HepG2 (cell line): ENCODE measurements around the gene H3-3A. TPM values are rescaled to one million over a fixed set of nuclear protein-coding genes. Genes with fewer than 3 reads are reported as not detected.

ENCODE experiments used
- ATAC-seq: fragments of 200-7000 bp; cut with Tn5 transposase; 3 replicates; pipeline ENCODE4 v1.9.1; 2020; ENCODE audit warnings: mild to moderate bottlenecking, moderate library complexity
- BruUV-seq: library from RNA; stranded (reverse); fragments of 400-500 nt; replicated peaks from 2 replicates; lab custom pipeline; 2021; lab: Mats Ljungman, UMichigan
- CTCF ChIA-PET: fragments of 300-600 bp; formaldehyde crosslinking; extraction: SDS; loops from one replicate; lab custom pipeline; 2021; ENCODE audit warnings: low total read pairs, inconsistent platforms, low intra/inter-chr PET ratio; lab: Yijun Ruan, JAX
- POLR2A ChIA-PET: fragments of 350-600 bp; sonication (Branson Sonifier 250); formaldehyde crosslinking; loops from one replicate; lab custom pipeline; 2020; ENCODE audit warnings: antibody characterized with exemption, inconsistent platforms; lab: Yijun Ruan, JAX
- DNase-seq: peaks from one replicate; pipeline ENCODE4 v3.0.0-alpha.2; 2015; ENCODE audit warnings: low spot score
- FAIRE-seq: peaks from 3 replicates; lab custom pipeline; 2011; peaks lifted over from hg19 to GRCh38; lab: Jason Lieb, UNC
- H2AFZ ChIP-seq: one replicate; pipeline ENCODE4 v1.6.1; 2011; ENCODE audit warnings: low read length, inconsistent platforms
- H3K27ac ChIP-seq: fragments of 300-600 bp; 3 replicates; pipeline ENCODE4 v1.8.0; 2011; ENCODE audit warnings: mixed run types, mild to moderate bottlenecking, mixed read lengths, low read length, inconsistent platforms; ENCODE audit not compliant: insufficient read depth; ENCODE audit errors: extremely low read length
- H3K27me3 ChIP-seq, 2 experiments: fragments of 200-600 bp in 1 of 2; 2 replicates in 1 of 2; 3 replicates in 1 of 2; pipeline versions ENCODE4 v1.6.0 to v1.8.0; 2011; ENCODE audit warnings: low read length in 2 of 2, mild to moderate bottlenecking in 2 of 2, moderate library complexity in 2 of 2, inconsistent platforms in 1 of 2; ENCODE audit not compliant: insufficient read depth in 2 of 2, control insufficient read depth in 1 of 2
- H3K36me3 ChIP-seq, 2 experiments: fragments of 200-600 bp in 1 of 2; replicated peaks in 1 of 2; 2 replicates in 1 of 2; 3 replicates in 1 of 2; pipeline versions ENCODE4 v1.5.1 to v1.8.0; 2011; ENCODE audit warnings: low read length in 2 of 2, inconsistent platforms in 1 of 2; ENCODE audit not compliant: insufficient read depth in 2 of 2, control insufficient read depth in 1 of 2
- H3K4me1 ChIP-seq: 2 replicates; pipeline ENCODE4 v1.5.1; 2012; ENCODE audit warnings: low read length, inconsistent platforms; ENCODE audit not compliant: insufficient read depth
- H3K4me2 ChIP-seq: 2 replicates; pipeline ENCODE4 v1.6.0; 2011; ENCODE audit warnings: low read depth, low read length, inconsistent platforms
- H3K4me3 ChIP-seq, 3 experiments: fragments of 200-600 bp in 1 of 3; sonication (generic), shearing (Covaris generic) in 1 of 3; replicated peaks in 1 of 3; 2 replicates each; pipeline ENCODE4 v1.5.1; 2011 to 2016; ENCODE audit warnings: low read length in 3 of 3, inconsistent platforms in 2 of 3, low read depth in 2 of 3, mild to moderate bottlenecking in 2 of 3, control low read depth in 1 of 3, mixed read lengths in 1 of 3; ENCODE audit not compliant: insufficient read depth in 1 of 3
- H3K79me2 ChIP-seq: one replicate; pipeline ENCODE4 v1.6.1; 2011; ENCODE audit warnings: low read length, inconsistent platforms; ENCODE audit not compliant: insufficient read depth
- H3K9ac ChIP-seq: 2 replicates; pipeline ENCODE4 v1.6.0; 2011; ENCODE audit warnings: mild to moderate bottlenecking, low read depth, low read length, inconsistent platforms; ENCODE audit not compliant: insufficient read depth
- H3K9me3 ChIP-seq: 2 replicates; pipeline ENCODE4 v1.5.1; 2012; ENCODE audit warnings: mild to moderate bottlenecking, low read length
- H4K20me1 ChIP-seq: 2 replicates; pipeline ENCODE4 v1.6.0; 2011; ENCODE audit warnings: inconsistent platforms, mild to moderate bottlenecking, low read length, moderate library complexity; ENCODE audit not compliant: insufficient read depth
- FOXP1 ChIP-seq, 2 experiments: fragments of 450-650 bp in 1 of 2; IDR thresholded peaks; 2 replicates each; pipeline ENCODE4 v1.6.1; 2017 to 2018; ENCODE audit warnings: antibody characterized with exemption in 1 of 2
- RBFOX2 ChIP-seq: fragments of 200-400 bp; formaldehyde crosslinking; IDR thresholded peaks from 2 replicates; pipeline ENCODE4 v1.6.1; 2017; ENCODE audit warnings: low read depth, mild to moderate bottlenecking, low read length
- SP1 ChIP-seq, 2 experiments: fragments of 450-650 bp in 1 of 2; sonication (generic) in 1 of 2; formaldehyde crosslinking in 1 of 2; IDR thresholded peaks; 2 replicates each; pipeline versions ENCODE4 v1.4.0 to v1.6.1; 2016 to 2020; ENCODE audit warnings: missing genetic modification reagents in 1 of 2
- TEAD3 ChIP-seq: optimal IDR thresholded peaks from 2 replicates; pipeline ENCODE3; 2016; ENCODE audit warnings: borderline replicate concordance
- ZNF431 ChIP-seq: sonication (generic); formaldehyde crosslinking; IDR thresholded peaks from 2 replicates; pipeline ENCODE4 v1.9.0; 2022; ENCODE audit warnings: missing genetic modification reagents, low read depth, mild to moderate bottlenecking, borderline replicate concordance
- WGBS: methylation state at CpG from one replicate; pipeline ENCODE4 v1.1.6; 2017; ENCODE audit warnings: low lambda C conversion rate; 5-methylcytosine and 5-hydroxymethylcytosine counted together
- in situ Hi-C: cut with HindIII; loops from 2 replicates; pipeline ENCODE4 v1.10.0; 2017; ENCODE audit warnings: low pct_unique_long_range_greater_than_20kb; ENCODE audit not compliant: extremely low pct_ligation_motif_present
- intact Hi-C: fragments of 100-400 bp; cut with micrococcal nuclease; formaldehyde crosslinking; loops from one replicate; pipeline ENCODE4 v1.10.0; 2022; ENCODE audit not compliant: unreplicated experiment
- polyA plus RNA-seq, 8 experiments: library from polyadenylated mRNA; depleted of rRNA in 3 of 8; stranded (reverse) in 7 of 8; unstranded in 1 of 8; fragments of >200 nt; fragmentation: Illumina TruSeq in 4 of 8; extraction: Trizol in 4 of 8; gene quantifications; 2 replicates each; pipeline versions ENCODE4 v1.2.1 to v1.2.3, GENCODE V29; 2011 to 2016; ENCODE audit warnings: low read depth in 4 of 8, missing spikeins in 1 of 8, mixed read lengths in 1 of 8; ENCODE audit not compliant: insufficient read depth in 1 of 8
- total RNA-seq, 5 experiments: library from RNA; depleted of rRNA; stranded (reverse); fragments of >200 nt; fragmentation: Illumina TruSeq; extraction: Trizol; gene quantifications; 2 replicates each; pipeline ENCODE4 v1.2.3, GENCODE V29; 2016; ENCODE audit warnings: low read depth in 1 of 5
- TF ChIP-seq, protein P1 (sequence below): sonication (generic); formaldehyde crosslinking; conservative IDR thresholded peaks from 2 replicates; pipeline ENCODE4 v1.4.0; 2020; ENCODE audit warnings: missing genetic modification reagents
- TF ChIP-seq, protein P2 (sequence below), 2 experiments: sonication (generic) in 1 of 2; formaldehyde crosslinking in 1 of 2; IDR thresholded peaks; 2 replicates each; pipeline versions ENCODE4 v1.6.1 to v1.9.0; 2014 to 2022; ENCODE audit warnings: antibody characterized with exemption in 1 of 2, borderline replicate concordance in 1 of 2, inconsistent platforms in 1 of 2, low read depth in 1 of 2, missing genetic modification reagents in 1 of 2

Gene H3-3A
- total and polyA plus RNA-seq, 2 of the 13 experiments (the other 11 are each of a cell fraction or from before 2014, with no cell fraction given) = 221 to 320 TPM

DNA sequence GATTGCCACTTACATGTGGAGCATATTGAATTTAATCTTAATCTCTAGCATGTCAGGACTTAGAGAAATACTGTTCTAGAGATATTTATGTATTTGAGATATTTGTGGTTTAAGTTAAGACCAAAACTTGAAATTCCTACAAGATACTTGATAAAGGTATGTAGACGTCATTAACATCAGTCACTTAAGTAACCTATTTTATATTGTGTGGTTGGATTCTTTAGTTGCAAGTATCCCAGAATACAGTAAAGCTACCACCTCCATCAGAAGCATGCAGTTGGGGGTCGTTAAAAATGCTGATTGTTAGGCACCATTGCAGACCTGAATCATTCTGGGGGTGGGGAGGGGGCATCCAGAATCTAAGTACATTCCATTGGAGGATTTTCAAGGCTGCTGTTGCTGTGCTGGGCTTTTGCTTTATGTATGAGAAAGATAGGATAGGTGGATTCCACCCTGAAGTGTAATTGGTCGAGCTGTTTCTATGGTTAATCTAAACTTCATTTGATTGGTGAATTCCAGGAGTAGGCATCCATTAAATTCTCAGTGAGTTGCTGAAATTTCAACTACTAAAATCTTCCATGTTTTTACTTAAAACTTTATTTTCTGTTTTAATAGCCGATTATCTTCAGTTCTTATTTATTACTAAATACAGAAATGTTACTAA lies 4.0 kb downstream of the H3-3A start:
- WGBS = 86% methylated on average over 4 of the region's 4 CpGs
- TF ChIP-seq ZNF431 = no peak
- no peak for TF ChIP-seq SP1 (IDR thresholded peaks at IDR 0.05)
- no peak for TF ChIP-seq SP1 (CRISPR knock-in tag; IDR thresholded peaks at IDR 0.05)
- TF ChIP-seq, protein P1, sequence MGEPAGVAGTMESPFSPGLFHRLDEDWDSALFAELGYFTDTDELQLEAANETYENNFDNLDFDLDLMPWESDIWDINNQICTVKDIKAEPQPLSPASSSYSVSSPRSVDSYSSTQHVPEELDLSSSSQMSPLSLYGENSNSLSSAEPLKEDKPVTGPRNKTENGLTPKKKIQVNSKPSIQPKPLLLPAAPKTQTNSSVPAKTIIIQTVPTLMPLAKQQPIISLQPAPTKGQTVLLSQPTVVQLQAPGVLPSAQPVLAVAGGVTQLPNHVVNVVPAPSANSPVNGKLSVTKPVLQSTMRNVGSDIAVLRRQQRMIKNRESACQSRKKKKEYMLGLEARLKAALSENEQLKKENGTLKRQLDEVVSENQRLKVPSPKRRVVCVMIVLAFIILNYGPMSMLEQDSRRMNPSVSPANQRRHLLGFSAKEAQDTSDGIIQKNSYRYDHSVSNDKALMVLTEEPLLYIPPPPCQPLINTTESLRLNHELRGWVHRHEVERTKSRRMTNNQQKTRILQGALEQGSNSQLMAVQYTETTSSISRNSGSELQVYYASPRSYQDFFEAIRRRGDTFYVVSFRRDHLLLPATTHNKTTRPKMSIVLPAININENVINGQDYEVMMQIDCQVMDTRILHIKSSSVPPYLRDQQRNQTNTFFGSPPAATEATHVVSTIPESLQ (CRISPR knock-in tag) = no peak
- no peak for TF ChIP-seq FOXP1 (IDR thresholded peaks at IDR 0.05)
- TF ChIP-seq FOXP1 (CRISPR knock-in tag; IDR thresholded peaks at IDR 0.05) = no peak
- TF ChIP-seq RBFOX2 = peak; percentile 29; the same call in 1 of the 2 replicates
- TF ChIP-seq TEAD3 (CRISPR knock-in tag) = no peak
- TF ChIP-seq, protein P2, sequence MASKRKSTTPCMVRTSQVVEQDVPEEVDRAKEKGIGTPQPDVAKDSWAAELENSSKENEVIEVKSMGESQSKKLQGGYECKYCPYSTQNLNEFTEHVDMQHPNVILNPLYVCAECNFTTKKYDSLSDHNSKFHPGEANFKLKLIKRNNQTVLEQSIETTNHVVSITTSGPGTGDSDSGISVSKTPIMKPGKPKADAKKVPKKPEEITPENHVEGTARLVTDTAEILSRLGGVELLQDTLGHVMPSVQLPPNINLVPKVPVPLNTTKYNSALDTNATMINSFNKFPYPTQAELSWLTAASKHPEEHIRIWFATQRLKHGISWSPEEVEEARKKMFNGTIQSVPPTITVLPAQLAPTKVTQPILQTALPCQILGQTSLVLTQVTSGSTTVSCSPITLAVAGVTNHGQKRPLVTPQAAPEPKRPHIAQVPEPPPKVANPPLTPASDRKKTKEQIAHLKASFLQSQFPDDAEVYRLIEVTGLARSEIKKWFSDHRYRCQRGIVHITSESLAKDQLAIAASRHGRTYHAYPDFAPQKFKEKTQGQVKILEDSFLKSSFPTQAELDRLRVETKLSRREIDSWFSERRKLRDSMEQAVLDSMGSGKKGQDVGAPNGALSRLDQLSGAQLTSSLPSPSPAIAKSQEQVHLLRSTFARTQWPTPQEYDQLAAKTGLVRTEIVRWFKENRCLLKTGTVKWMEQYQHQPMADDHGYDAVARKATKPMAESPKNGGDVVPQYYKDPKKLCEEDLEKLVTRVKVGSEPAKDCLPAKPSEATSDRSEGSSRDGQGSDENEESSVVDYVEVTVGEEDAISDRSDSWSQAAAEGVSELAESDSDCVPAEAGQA (IDR thresholded peaks at IDR 0.05; ENCODE audit: low read depth) = no peak
- TF ChIP-seq, protein P2 (CRISPR knock-in tag; IDR thresholded peaks at IDR 0.05; ENCODE audit: borderline replicate concordance) = no peak
- ATAC-seq (no peak), DNase-seq (no peak), FAIRE-seq (no peak)
- intact Hi-C loops = no loop called here
- Histone ChIP-seq H3K27me3 (no peaks in the 10 kb centered on the region; a peak in 1 of 5 replicates), H4K20me1 (peaks cover 56% of the 10 kb centered on the region), H3K36me3 (peaks cover 8 to 55% of the 10 kb centered on the region in 2 experiments), H3K4me1 (peaks cover 28% of the 10 kb centered on the region), H3K9me3 (no peaks in the 10 kb centered on the region), H3K9ac (no peak overlapping the region; the same call in 1 of the 2 replicates), H3K4me2 (no peak overlapping the region; the same call in 1 of the 2 replicates), H2AFZ (no peak overlapping the region), H3K4me3 (no peak overlapping the region), H3K79me2 (peaks cover 69% of the 10 kb centered on the region), H3K27ac (no peak overlapping the region)
- ChIA-PET POLR2A (no interaction called here), CTCF (no interaction called here)
- in situ Hi-C loops = no loop called here
- BruUV-seq = no TSS peak
